Stimulated activated effector memory CD8-positive, alpha-beta T cell treated with anti-CD3 and anti-CD28 coated beads, Interleukin-12 subunit alpha, Interleukin-12 subunit beta, amount 100 ng/mL, for 72 hours (primary cell): ENCODE data around the gene ASTN2.

ENCODE experiments used
- ATAC-seq: fragments of 150-1000 bp; cut with Tn5 transposase; 2 replicates; pipeline ENCODE4 v1.10.0; 2021
- DNase-seq, 2 donors: peaks; one replicate each; pipeline ENCODE4 v3.0.0; 2021 to 2022; ENCODE audit warnings: low spot score in 2 of 2
- H3K27ac Mint-ChIP-seq: one replicate; pipeline ENCODE4 v1.8.0; 2022; ENCODE audit warnings: mild to moderate bottlenecking, mixed read lengths
- H3K36me3 Mint-ChIP-seq: one replicate; pipeline ENCODE4 v1.8.0; 2022; ENCODE audit warnings: mild to moderate bottlenecking, mixed read lengths
- H3K4me1 Mint-ChIP-seq: one replicate; pipeline ENCODE4 v1.8.0; 2022; ENCODE audit warnings: mixed read lengths
- H3K4me3 Mint-ChIP-seq: one replicate; pipeline ENCODE4 v1.8.0; 2022; ENCODE audit warnings: mild to moderate bottlenecking, mixed read lengths
- H3K9me3 Mint-ChIP-seq: one replicate; pipeline ENCODE4 v1.8.0; 2022; ENCODE audit warnings: mixed read lengths

ASTN2 gene

DNA sequence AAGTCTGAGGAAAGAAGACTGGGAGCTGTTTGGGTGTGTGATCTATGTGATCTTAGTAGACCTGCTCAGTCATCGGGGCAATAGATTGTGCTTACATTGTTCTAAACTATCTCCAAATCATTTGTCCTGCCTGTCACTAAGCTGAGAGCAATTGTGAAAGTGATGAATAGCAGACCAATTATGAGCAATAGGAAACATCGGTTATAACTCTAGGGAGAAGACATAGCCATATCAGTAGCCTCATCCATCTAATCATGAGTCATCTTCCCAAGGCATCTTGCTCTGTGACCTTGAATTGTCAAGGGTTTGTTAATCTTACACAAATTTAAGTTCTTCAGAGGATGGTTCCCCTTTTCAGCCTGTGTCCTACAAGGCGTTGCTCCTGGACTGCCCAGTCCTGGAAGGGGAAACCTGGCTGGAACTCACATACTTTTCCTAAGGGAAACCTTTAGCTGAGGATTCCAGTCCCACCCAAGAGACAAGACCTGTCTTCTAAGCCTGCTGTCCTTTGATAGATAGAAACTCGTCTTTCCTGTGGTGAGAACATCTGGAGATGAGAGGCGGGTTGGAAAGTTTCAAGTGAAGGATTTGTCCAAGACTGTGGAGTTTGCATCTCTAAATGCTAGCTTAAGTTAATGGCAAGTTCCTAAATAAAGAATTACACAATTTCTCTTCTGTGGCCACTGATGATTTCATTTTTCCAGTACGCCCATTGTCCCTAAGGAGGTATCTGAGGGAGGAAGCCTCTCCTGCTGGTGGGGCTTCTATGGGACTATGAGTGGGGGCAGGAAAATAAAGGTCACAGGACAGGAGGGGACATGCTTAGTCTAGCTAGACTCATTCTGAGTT lies 781.6 kb downstream of the ASTN2 start:
- no peaks in the 10 kb centered on the region for H3K4me1 Mint-ChIP-seq
- H3K36me3 Mint-ChIP-seq: no peaks in the 10 kb centered on the region
- H3K27ac Mint-ChIP-seq: no peak overlapping the region
- ATAC-seq: peak; percentile 67
- no peak overlapping the region for H3K4me3 Mint-ChIP-seq
- no peaks in the 10 kb centered on the region for H3K9me3 Mint-ChIP-seq
- DNase-seq: no peak

- no peak overlapping the region for H3K27ac Mint-ChIP-seq
- ATAC-seq: no peak
- no peaks in the 10 kb centered on the region for H3K9me3 Mint-ChIP-seq
These were observed 785.2 kb downstream of the ASTN2 start for GRCh38 chr9:116629634-116630033.

GRCh38 chr9:116628716-116629115 lies 786.1 kb downstream of the ASTN2 start:
- no peak for ATAC-seq
- H3K27ac Mint-ChIP-seq: no peak overlapping the region
- H3K4me3 Mint-ChIP-seq: no peak overlapping the region
- H3K36me3 Mint-ChIP-seq: no peaks in the 10 kb centered on the region
- no peak for DNase-seq
- H3K9me3 Mint-ChIP-seq: no peaks in the 10 kb centered on the region
- no peaks in the 10 kb centered on the region for H3K4me1 Mint-ChIP-seq

More at GRCh38 chr9:116629634-116630033, 785.2 kb downstream of the ASTN2 start:
- no peak for DNase-seq
- H3K36me3 Mint-ChIP-seq: no peaks in the 10 kb centered on the region
- H3K4me3 Mint-ChIP-seq: no peak overlapping the region
- no peaks in the 10 kb centered on the region for H3K4me1 Mint-ChIP-seq

GRCh38 chr9:116627433-116627832 lies 787.4 kb downstream of the ASTN2 start:
- ATAC-seq: no peak
- H3K27ac Mint-ChIP-seq: no peak overlapping the region
- H3K9me3 Mint-ChIP-seq: no peaks in the 10 kb centered on the region
- H3K4me3 Mint-ChIP-seq: no peak overlapping the region
- no peaks in the 10 kb centered on the region for H3K4me1 Mint-ChIP-seq
- DNase-seq: no peak
- H3K36me3 Mint-ChIP-seq: no peaks in the 10 kb centered on the region

DNA sequence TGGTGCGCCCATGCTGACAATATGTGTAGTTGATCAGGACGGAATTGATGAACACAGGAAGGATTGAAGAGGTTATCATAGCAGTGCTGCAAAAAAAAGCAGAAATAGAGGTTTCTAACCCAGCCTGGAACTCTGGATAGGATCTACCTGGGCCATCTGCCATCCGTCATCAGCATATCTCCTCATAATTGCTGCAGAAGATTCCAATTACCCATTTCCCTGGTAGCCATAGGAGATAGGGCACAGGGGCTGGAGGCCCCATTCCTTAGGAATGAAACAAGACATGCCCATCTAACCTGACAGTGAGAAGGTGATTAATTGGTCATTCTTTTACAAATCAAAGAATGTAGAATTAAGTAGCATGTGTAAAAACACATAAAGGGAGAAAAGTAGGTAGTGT lies 788.1 kb downstream of the ASTN2 start:
- Mint-ChIP-seq H3K4me1 (no peaks in the 10 kb centered on the region), H3K4me3 (no peak overlapping the region), H3K36me3 (no peaks in the 10 kb centered on the region), H3K27ac (no peak overlapping the region), H3K9me3 (no peaks in the 10 kb centered on the region)
- DNase-seq (no peak), ATAC-seq (no peak)

DNA sequence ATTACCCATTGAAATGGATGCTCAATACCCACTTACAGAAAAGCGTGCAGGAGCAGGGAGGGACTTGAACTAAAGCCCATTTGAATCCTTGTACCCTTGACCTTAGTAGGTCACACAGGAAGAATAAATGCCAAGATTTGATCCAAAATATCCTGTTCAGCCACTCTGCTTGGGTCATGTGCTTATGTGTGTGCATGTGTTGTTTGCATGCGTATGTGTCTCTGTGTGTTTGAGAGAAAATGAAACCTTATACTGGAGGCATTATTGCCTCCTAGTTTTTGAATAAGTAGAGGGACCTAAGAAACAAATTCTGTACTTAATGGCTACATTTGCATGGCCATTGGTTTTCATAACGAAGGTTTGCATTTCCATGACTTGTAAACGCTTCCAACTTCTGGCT lies 791.1 kb downstream of the ASTN2 start:
- Mint-ChIP-seq H3K9me3 (no peaks in the 10 kb centered on the region), H3K36me3 (no peaks in the 10 kb centered on the region), H3K4me3 (no peak overlapping the region), H3K27ac (no peak overlapping the region), H3K4me1 (no peaks in the 10 kb centered on the region)
- ATAC-seq (no peak), DNase-seq (no peak)

DNA sequence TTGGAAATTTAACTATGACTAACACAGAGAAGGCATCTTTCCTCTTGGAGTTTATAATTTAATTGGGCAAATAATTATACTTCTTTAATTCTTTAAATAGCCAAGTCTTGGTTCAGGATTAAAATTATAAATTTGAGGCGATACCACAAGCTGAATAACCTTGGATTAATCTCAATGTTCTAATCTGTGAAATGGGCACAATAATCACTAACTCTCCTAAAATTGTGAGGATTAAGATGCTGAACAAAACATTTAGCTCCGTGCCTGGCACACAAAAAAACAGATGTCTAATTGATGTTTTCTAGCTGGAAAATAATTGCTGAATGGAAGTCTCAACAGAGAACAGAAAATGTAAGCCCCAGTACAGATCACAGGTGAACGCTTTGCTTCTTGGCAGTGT lies 797.5 kb downstream of the ASTN2 start:
- peaks cover 3% of the 10 kb centered on the region for H3K9me3 Mint-ChIP-seq
- no peak overlapping the region for H3K4me3 Mint-ChIP-seq
- H3K27ac Mint-ChIP-seq: no peak overlapping the region
- no peaks in the 10 kb centered on the region for H3K4me1 Mint-ChIP-seq
- DNase-seq (no peak), ATAC-seq (no peak)
- no peaks in the 10 kb centered on the region for H3K36me3 Mint-ChIP-seq

DNA sequence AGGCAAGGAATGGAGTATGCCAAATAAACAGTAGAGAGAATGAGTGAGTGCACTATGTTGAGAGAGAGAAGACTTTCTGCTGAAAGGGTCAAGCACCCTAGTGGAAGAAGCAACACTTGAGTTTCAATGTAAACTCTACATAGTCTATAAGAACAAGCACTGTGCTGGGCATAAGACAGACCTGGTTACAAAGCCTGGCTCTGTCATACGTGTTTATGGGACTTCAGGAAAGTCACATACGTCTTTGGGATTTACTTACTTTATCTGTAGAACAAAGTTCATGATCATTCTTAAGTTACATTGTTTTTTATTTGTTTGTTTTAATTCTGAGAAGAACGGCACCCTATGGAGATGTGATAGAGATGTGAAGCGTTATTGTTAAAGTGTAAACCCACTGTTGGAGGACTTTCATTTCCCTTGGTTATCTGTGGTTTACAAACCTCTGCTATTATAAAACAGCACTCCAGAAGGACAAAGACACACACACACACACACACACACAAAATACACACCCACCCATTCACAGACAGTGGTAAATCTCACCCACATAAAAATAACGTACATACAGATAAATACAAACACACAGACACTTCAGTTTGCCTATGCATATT lies 798.4 kb downstream of the ASTN2 start:
- Mint-ChIP-seq H3K27ac (no peak overlapping the region), H3K4me1 (no peaks in the 10 kb centered on the region), H3K4me3 (no peak overlapping the region), H3K36me3 (no peaks in the 10 kb centered on the region), H3K9me3 (peaks cover 3% of the 10 kb centered on the region)
- ATAC-seq (no peak), DNase-seq (no peak)

GRCh38 chr9:116608064-116608463 lies 806.8 kb downstream of the ASTN2 start:
- peaks cover 7% of the 10 kb centered on the region for H3K9me3 Mint-ChIP-seq
- no peaks in the 10 kb centered on the region for H3K36me3 Mint-ChIP-seq
- no peak overlapping the region for H3K27ac Mint-ChIP-seq
- H3K4me1 Mint-ChIP-seq: no peaks in the 10 kb centered on the region
- ATAC-seq (no peak), DNase-seq (no peak)
- no peak overlapping the region for H3K4me3 Mint-ChIP-seq

GRCh38 chr9:116605904-116606341 lies 808.9 kb downstream of the ASTN2 start:
- Mint-ChIP-seq H3K4me3 (no peak overlapping the region), H3K27ac (no peak overlapping the region), H3K36me3 (no peaks in the 10 kb centered on the region), H3K9me3 (peaks cover 4% of the 10 kb centered on the region), H3K4me1 (no peaks in the 10 kb centered on the region)
- no peak for ATAC-seq
- no peak for DNase-seq

DNA sequence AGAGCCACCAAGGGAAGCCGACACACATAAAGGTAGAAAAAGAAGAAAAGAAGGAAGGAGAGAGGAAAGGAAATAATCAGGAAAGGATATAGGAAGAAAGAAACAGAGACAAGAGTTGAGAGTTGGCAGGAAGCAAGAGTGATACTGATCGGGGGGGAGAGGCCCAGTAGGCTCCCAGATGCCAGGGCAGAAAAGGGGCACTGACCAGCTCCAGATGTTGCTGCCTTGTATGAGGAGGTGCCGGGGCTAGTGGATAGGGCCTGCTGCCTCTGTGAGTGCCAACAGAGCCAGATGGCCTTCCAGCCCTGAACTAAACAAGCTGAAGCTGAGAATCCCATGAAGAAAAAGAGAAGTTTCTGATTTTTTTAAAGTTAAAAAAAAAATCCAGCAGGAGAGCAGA lies 809.8 kb downstream of the ASTN2 start:
- Mint-ChIP-seq H3K9me3 (peaks cover 4% of the 10 kb centered on the region), H3K36me3 (no peaks in the 10 kb centered on the region), H3K27ac (no peak overlapping the region), H3K4me1 (no peaks in the 10 kb centered on the region), H3K4me3 (no peak overlapping the region)
- DNase-seq (no peak), ATAC-seq (no peak)

- Mint-ChIP-seq H3K4me3 (no peak overlapping the region), H3K9me3 (no peaks in the 10 kb centered on the region), H3K4me1 (no peaks in the 10 kb centered on the region), H3K36me3 (no peaks in the 10 kb centered on the region), H3K27ac (no peak overlapping the region)
- DNase-seq (no peak), ATAC-seq (no peak)
These were observed 810.6 kb downstream of the ASTN2 start for GRCh38 chr9:116604251-116604650.

GRCh38 chr9:116599342-116599884 lies 815.4 kb downstream of the ASTN2 start:
- ATAC-seq (no peak), DNase-seq (no peak)
- no peak overlapping the region for H3K4me3 Mint-ChIP-seq
- no peaks in the 10 kb centered on the region for H3K36me3 Mint-ChIP-seq
- H3K9me3 Mint-ChIP-seq: no peaks in the 10 kb centered on the region
- no peaks in the 10 kb centered on the region for H3K4me1 Mint-ChIP-seq
- H3K27ac Mint-ChIP-seq: no peak overlapping the region

DNA sequence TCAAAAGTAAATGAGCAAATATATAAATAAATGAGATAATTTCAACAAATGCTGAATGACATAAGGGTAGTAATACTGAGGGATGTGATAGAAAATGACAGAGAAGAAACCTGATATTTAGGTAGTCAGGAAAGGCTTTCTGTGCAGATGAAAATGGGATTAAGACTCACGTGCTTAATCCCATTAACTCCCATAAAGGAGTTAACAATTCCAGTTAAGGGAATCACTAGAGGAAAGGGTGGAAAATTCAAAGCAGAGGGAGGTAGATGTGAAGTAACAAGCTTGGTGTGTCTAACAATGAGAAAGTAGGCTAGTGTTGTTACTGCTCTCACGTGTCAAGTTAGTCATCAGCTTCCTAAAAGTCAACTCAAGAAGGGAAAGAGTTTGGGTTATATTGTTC lies 818.2 kb downstream of the ASTN2 start:
- Mint-ChIP-seq H3K9me3 (no peaks in the 10 kb centered on the region), H3K4me3 (no peak overlapping the region), H3K4me1 (no peaks in the 10 kb centered on the region), H3K27ac (no peak overlapping the region), H3K36me3 (no peaks in the 10 kb centered on the region)
- DNase-seq: no peak
- ATAC-seq: no peak

- H3K9me3 Mint-ChIP-seq: no peaks in the 10 kb centered on the region
- DNase-seq (no peak), ATAC-seq (peak; percentile 60)
- no peaks in the 10 kb centered on the region for H3K36me3 Mint-ChIP-seq
- H3K27ac Mint-ChIP-seq: no peak overlapping the region
- no peaks in the 10 kb centered on the region for H3K4me1 Mint-ChIP-seq
- H3K4me3 Mint-ChIP-seq: no peak overlapping the region
These were observed 820.3 kb downstream of the ASTN2 start for GRCh38 chr9:116594547-116594946.

GRCh38 chr9:116592970-116593369 lies 821.9 kb downstream of the ASTN2 start:
- Mint-ChIP-seq H3K4me3 (no peak overlapping the region), H3K4me1 (no peaks in the 10 kb centered on the region), H3K9me3 (peaks cover 8% of the 10 kb centered on the region), H3K27ac (no peak overlapping the region), H3K36me3 (no peaks in the 10 kb centered on the region)
- ATAC-seq (no peak), DNase-seq (no peak)
